Measurements from ENCODE around the gene CRYGS.

GRCh38 chr3:186525369-186526255, 18.6 kb downstream of the CRYGS start:
- TF ChIP-seq EZH2 (IDR thresholded peaks at IDR 0.05) (no peak), CEBPB (IDR thresholded peaks at IDR 0.05; ENCODE audit: low read depth) (no peak), EGR1 (IDR thresholded peaks at IDR 0.05; ENCODE audit: low read depth) (no peak), CTCF (IDR thresholded peaks at IDR 0.05 in 2 of 3, conservative IDR thresholded peaks at IDR 0.05 in 1 of 3; ENCODE audit: borderline replicate concordance in 1 of 3, insufficient read depth in 1 of 3, low read depth in 2 of 3, low read length in 2 of 3) (no peak), POLR2AphosphoS5 (IDR thresholded peaks at IDR 0.05; ENCODE audit: low read depth, low read length) (no peak), POLR2A (IDR thresholded peaks at IDR 0.05; ENCODE audit: borderline replicate concordance, extremely low read depth, insufficient read depth, insufficient read length) (no peak), JUND (IDR thresholded peaks at IDR 0.05) (no peak)

All from HCT116 (cell line).